ENCODE data around the gene PCID2. TPM values are rescaled to one million over a fixed set of nuclear protein-coding genes. Genes with fewer than 3 reads are reported as not detected.

PCID2 gene
- total and polyA plus RNA-seq, 2 of the 13 experiments (the other 11 are each of a cell fraction or from before 2014, with no cell fraction given): 65.0 to 111 TPM

- ATAC-seq: peak; percentile 22
- ChIA-PET POLR2A (interaction anchor here (1.2 to 3.7 kb wide), 3 partner anchors 29 to 57 kb away, joined by 5 to 33 read pairs (median 21); partner anchors contain the start of genes CUL4A, F10 and PCID2), CTCF (ENCODE audit: low intra/inter-chr PET ratio, low total read pairs) (no interaction called here)
- 51% methylated on average over 21 of the region's 28 CpGs for WGBS (ENCODE audit: low lambda C conversion rate)
- no peaks in the 10 kb centered on the region for H3K27me3 ChIP-seq (ENCODE audit: control insufficient read depth in 1 of 2, insufficient read depth in 2 of 2, low read length in 2 of 2)
- in situ Hi-C loops (cut with HindIII; ENCODE audit: extremely low pct_ligation_motif_present, low pct_unique_long_range_greater_than_20kb) (no loop called here), intact Hi-C loops (cut with micrococcal nuclease; ENCODE audit: unreplicated experiment) (no loop called here)
- FAIRE-seq: no peak
- DNase-seq (ENCODE audit: low spot score): no peak
- BruUV-seq (replicated peaks): no TSS peak
- no peak overlapping the region for H2AFZ ChIP-seq (ENCODE audit: low read length)
- H3K27ac ChIP-seq (ENCODE audit: extremely low read length, insufficient read depth, low read length): peak overlapping the region; percentile 92
- H3K4me2 ChIP-seq (ENCODE audit: low read depth, low read length): peak overlapping the region; percentile 88
- peak overlapping the region; percentile 93 for H3K9ac ChIP-seq (ENCODE audit: insufficient read depth, low read depth, low read length)
- H4K20me1 ChIP-seq (ENCODE audit: insufficient read depth, low read length): no peaks in the 10 kb centered on the region
- H3K79me2 ChIP-seq (ENCODE audit: insufficient read depth, low read length): peaks cover 32% of the 10 kb centered on the region
- H3K36me3 ChIP-seq (replicated peaks in 1 of 2; ENCODE audit: control insufficient read depth in 1 of 2, insufficient read depth in 2 of 2, low read length in 2 of 2): peaks cover 2 to 4% of the 10 kb centered on the region in 2 experiments; a peak in 3 of 5 replicates
- H3K4me1 ChIP-seq (ENCODE audit: insufficient read depth, low read length): peaks cover 75% of the 10 kb centered on the region
- peak overlapping the region; percentile 49 to 81 (median 76) for H3K4me3 ChIP-seq (replicated peaks in 1 of 3; ENCODE audit: insufficient read depth in 1 of 3, low read depth in 2 of 3, low read length in 3 of 3)
- H3K9me3 ChIP-seq (ENCODE audit: low read length): 0 out of 2 replicates have a peak, but pooled peaks cover 5% of the 10 kb centered on the region
- TF ChIP-seq, protein P1, sequence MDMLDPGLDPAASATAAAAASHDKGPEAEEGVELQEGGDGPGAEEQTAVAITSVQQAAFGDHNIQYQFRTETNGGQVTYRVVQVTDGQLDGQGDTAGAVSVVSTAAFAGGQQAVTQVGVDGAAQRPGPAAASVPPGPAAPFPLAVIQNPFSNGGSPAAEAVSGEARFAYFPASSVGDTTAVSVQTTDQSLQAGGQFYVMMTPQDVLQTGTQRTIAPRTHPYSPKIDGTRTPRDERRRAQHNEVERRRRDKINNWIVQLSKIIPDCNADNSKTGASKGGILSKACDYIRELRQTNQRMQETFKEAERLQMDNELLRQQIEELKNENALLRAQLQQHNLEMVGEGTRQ (IDR thresholded peaks at IDR 0.05; ENCODE audit: low read depth, low read length): no peak
- TF ChIP-seq, protein P1 (CRISPR knock-in tag; IDR thresholded peaks at IDR 0.05; ENCODE audit: borderline replicate concordance): no peak
- peak; percentile 83 for TF ChIP-seq ZBTB38 (CRISPR knock-in tag; IDR thresholded peaks at IDR 0.05)
- TF ChIP-seq, protein P2, sequence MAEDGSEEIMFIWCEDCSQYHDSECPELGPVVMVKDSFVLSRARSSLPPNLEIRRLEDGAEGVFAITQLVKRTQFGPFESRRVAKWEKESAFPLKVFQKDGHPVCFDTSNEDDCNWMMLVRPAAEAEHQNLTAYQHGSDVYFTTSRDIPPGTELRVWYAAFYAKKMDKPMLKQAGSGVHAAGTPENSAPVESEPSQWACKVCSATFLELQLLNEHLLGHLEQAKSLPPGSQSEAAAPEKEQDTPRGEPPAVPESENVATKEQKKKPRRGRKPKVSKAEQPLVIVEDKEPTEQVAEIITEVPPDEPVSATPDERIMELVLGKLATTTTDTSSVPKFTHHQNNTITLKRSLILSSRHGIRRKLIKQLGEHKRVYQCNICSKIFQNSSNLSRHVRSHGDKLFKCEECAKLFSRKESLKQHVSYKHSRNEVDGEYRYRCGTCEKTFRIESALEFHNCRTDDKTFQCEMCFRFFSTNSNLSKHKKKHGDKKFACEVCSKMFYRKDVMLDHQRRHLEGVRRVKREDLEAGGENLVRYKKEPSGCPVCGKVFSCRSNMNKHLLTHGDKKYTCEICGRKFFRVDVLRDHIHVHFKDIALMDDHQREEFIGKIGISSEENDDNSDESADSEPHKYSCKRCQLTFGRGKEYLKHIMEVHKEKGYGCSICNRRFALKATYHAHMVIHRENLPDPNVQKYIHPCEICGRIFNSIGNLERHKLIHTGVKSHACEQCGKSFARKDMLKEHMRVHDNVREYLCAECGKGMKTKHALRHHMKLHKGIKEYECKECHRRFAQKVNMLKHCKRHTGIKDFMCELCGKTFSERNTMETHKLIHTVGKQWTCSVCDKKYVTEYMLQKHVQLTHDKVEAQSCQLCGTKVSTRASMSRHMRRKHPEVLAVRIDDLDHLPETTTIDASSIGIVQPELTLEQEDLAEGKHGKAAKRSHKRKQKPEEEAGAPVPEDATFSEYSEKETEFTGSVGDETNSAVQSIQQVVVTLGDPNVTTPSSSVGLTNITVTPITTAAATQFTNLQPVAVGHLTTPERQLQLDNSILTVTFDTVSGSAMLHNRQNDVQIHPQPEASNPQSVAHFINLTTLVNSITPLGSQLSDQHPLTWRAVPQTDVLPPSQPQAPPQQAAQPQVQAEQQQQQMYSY (CRISPR knock-in tag; IDR thresholded peaks at IDR 0.05): peak; percentile 19; the same call in 1 of the 2 replicates
- TF ChIP-seq NFATC3 (CRISPR knock-in tag; IDR thresholded peaks at IDR 0.05): no peak
- no peak for TF ChIP-seq FOXA1 (IDR thresholded peaks at IDR 0.05)
- TF ChIP-seq FOXA1 (CRISPR knock-in tag; IDR thresholded peaks at IDR 0.05): no peak
- TF ChIP-seq MAFF (IDR thresholded peaks at IDR 0.05; ENCODE audit: low read depth, low read length): peak; percentile 63; the same call in 1 of the 2 replicates
- TF ChIP-seq ZNF317 (CRISPR knock-in tag; IDR thresholded peaks at IDR 0.05): peak; percentile 32; the same call in 1 of the 2 replicates
- no peak for TF ChIP-seq ARID4A (CRISPR knock-in tag; IDR thresholded peaks at IDR 0.05; ENCODE audit: borderline replicate concordance)
- TF ChIP-seq, protein P3, sequence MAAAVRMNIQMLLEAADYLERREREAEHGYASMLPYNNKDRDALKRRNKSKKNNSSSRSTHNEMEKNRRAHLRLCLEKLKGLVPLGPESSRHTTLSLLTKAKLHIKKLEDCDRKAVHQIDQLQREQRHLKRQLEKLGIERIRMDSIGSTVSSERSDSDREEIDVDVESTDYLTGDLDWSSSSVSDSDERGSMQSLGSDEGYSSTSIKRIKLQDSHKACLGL (CRISPR knock-in tag; IDR thresholded peaks at IDR 0.05): peak; percentile 63; the same call in 1 of the 2 replicates
- TF ChIP-seq ZNF598 (CRISPR knock-in tag; IDR thresholded peaks at IDR 0.05; ENCODE audit: borderline replicate concordance): 0 out of 2 replicates have a peak, but pooled peaks have one; percentile 33
Observed at GRCh38 chr13:113151745-113152690, 56.5 kb downstream of the PCID2 start.

All from HepG2 (cell line).